ENCODE data around the gene ZNF568. TPM values are rescaled to one million over a fixed set of nuclear protein-coding genes. Genes with fewer than 3 reads are reported as not detected.

ZNF568 gene
- total and polyA plus RNA-seq, 2 of the 4 experiments (the other 2 are of a cell fraction): 3.0 to 7.3 TPM

DNA sequence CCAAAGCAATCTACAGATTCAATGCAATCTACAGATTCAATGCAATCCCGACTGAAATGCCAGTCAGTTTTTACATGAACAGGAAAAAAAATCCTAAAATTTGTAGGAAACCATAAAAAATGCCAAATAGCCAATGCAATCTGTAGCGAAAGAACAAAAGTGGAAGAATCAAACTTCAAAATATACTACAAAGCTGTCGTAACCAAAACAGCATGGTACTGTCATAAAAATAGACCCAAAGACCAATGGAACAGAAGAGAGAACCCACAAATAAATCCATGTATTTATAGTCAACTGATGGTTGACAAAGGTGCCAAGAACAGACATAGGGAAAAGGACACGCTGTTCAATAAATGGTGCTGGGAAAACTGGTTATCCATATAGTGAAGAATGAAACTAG lies 17.7 kb upstream of the ZNF568 start:
- Histone ChIP-seq H3K27ac (ENCODE audit: insufficient read depth, low read length) (no peak overlapping the region), H4K5ac (ENCODE audit: low read depth, low read length) (no peak overlapping the region), H3K36me3 (ENCODE audit: control insufficient read depth, insufficient read depth, low read length) (peaks cover 20% of the 10 kb centered on the region), H2AK9ac (replicated peaks; ENCODE audit: low read depth, low read length, poor library complexity) (no peak overlapping the region), H3K14ac (replicated peaks; ENCODE audit: low read depth, low read length) (no peak overlapping the region), H4K91ac (ENCODE audit: insufficient read depth, low read depth, low read length) (no peak overlapping the region), H2BK120ac (ENCODE audit: low read depth, low read length) (no peak overlapping the region), H3K27me3 (ENCODE audit: control insufficient read depth, insufficient read depth, low read length) (no peaks in the 10 kb centered on the region), H4K20me1 (ENCODE audit: insufficient read depth, low read length) (no peaks in the 10 kb centered on the region), H3K4me3 (ENCODE audit: insufficient read depth, low read depth, low read length) (no peak overlapping the region), H3K4me2 (ENCODE audit: low read depth, low read length) (no peak overlapping the region), H3K56ac (ENCODE audit: extremely low read depth, insufficient read depth, low read length) (no peak overlapping the region), H2BK15ac (ENCODE audit: low read depth, low read length) (no peak overlapping the region), H2BK5ac (ENCODE audit: low read depth, low read length, poor library complexity, severe bottlenecking) (no peak overlapping the region), H2AK5ac (ENCODE audit: low read depth, low read length) (no peak overlapping the region), H3K4me1 (ENCODE audit: control insufficient read depth, insufficient read depth, low read length) (no peaks in the 10 kb centered on the region), H2AFZ (replicated peaks; ENCODE audit: low read length, poor library complexity) (no peak overlapping the region), H3K4ac (ENCODE audit: low read depth, low read length) (no peak overlapping the region), H3K9ac (ENCODE audit: low read depth, low read length) (no peak overlapping the region), H3K23ac (ENCODE audit: low read depth, low read length) (no peak overlapping the region), H3K18ac (ENCODE audit: low read depth, low read length) (no peak overlapping the region), H4K8ac (ENCODE audit: low read depth in 2 of 2, low read length in 2 of 2) (no peak overlapping the region), H3K9me1 (ENCODE audit: insufficient read depth, low read length) (no peaks in the 10 kb centered on the region), H2BK20ac (ENCODE audit: low read depth, low read length) (no peak overlapping the region), H3K79me1 (ENCODE audit: low read depth in 1 of 2, low read length in 2 of 2) (0 out of 4 replicates have a peak, but pooled peaks cover 0 to 3% of the 10 kb centered on the region in 2 experiments), H3K9me3 (ENCODE audit: control insufficient read depth, insufficient read depth, low read length) (peaks cover 54% of the 10 kb centered on the region)
- dilution Hi-C loops (cut with HindIII; ENCODE audit: low sequenced_read_pairs, unreplicated experiment): no loop called here
- ChIA-PET CTCF (no interaction called here), POLR2A (ENCODE audit: unreplicated experiment) (no interaction called here)
- DNase-seq: no peak
- TF ChIP-seq MAFK (IDR thresholded peaks at IDR 0.05; ENCODE audit: low read depth, low read length) (no peak), CEBPB (IDR thresholded peaks at IDR 0.05; ENCODE audit: low read depth, low read length) (no peak)
- no TSS peak for BruUV-seq (replicated peaks)
- intact Hi-C loops (cut with micrococcal nuclease): no loop called here
- no peak for ATAC-seq (ENCODE audit: low read depth)
- WGBS, 2 experiments (ENCODE audit: extremely low coverage in 2 of 2, insufficient read length in 1 of 2): no CpG with 5 or more reads among the region's 4 CpGs
- in situ Hi-C loops (cut with MboI; ENCODE audit: low sequenced_read_pairs): no loop called here
